Uterus (tissue), 4 donors: ENCODE results near the gene TMPRSS11A. TPM values are rescaled to one million over a fixed set of nuclear protein-coding genes. Genes with fewer than 3 reads are reported as not detected.

ENCODE experiments used
- DNase-seq, 2 donors: peaks; one replicate each; pipeline ENCODE4 v3.0.0-alpha.2; 2019 to 2020
- H3K27ac ChIP-seq, 2 donors: fragments of 200-600 bp; sonication (generic); 1 replicate in 1 of 2; 2 replicates in 1 of 2; pipeline ENCODE4 v1.5.1; 2016 to 2018
- H3K27me3 ChIP-seq, 2 donors: fragments of 200-600 bp; sonication (generic); one replicate each; pipeline ENCODE4 v1.5.1; 2018 to 2019; ENCODE audit warnings: control low read depth in 1 of 2
- H3K36me3 ChIP-seq, 2 donors: fragments of 200-600 bp; sonication (generic); one replicate each; pipeline ENCODE4 v1.5.1; 2019; ENCODE audit warnings: control low read depth in 1 of 2
- H3K4me1 ChIP-seq, 2 donors: fragments of 200-600 bp; sonication (generic); one replicate each; pipeline ENCODE4 v1.5.1; 2018 to 2019; ENCODE audit warnings: control low read depth in 1 of 2
- H3K4me3 ChIP-seq, 2 donors: fragments of 200-600 bp; sonication (generic); 1 replicate in 1 of 2; 2 replicates in 1 of 2; pipeline ENCODE4 v1.5.1; 2018 to 2019; ENCODE audit warnings: mild to moderate bottlenecking in 1 of 2
- H3K9me3 ChIP-seq, 2 donors: fragments of 200-600 bp; sonication (generic); one replicate each; pipeline ENCODE4 v1.5.1; 2019; ENCODE audit warnings: control low read depth in 1 of 2
- CTCF ChIP-seq, 4 experiments: fragments of 200-600 bp in 2 of 4; fragments of 450-650 bp in 2 of 4; sonication (generic) in 2 of 4; IDR thresholded peaks; one replicate each; pipeline ENCODE4 v1.5.1; 2016 to 2019; ENCODE audit warnings: antibody characterized with exemption in 4 of 4, mild to moderate bottlenecking in 2 of 4, moderate library complexity in 1 of 4
- POLR2A ChIP-seq, 2 donors: fragments of 450-650 bp; IDR thresholded peaks; one replicate each; pipeline ENCODE4 v1.6.1; 2016; ENCODE audit warnings: antibody characterized with exemption in 2 of 2, mild to moderate bottlenecking in 1 of 2, moderate library complexity in 1 of 2
- intact Hi-C: fragments of 100-400 bp; cut with DNase I; formaldehyde crosslinking; loops from one replicate; pipeline ENCODE4 v1.15.1; 2023; ENCODE audit warnings: low total_unique reads
- total RNA-seq, 4 donors: library from RNA; depleted of rRNA in 3 of 4; stranded (reverse); fragments of >200 nt in 3 of 4; gene quantifications; one replicate each; pipeline versions ENCODE4 v1.1.0 to v1.2.4, GENCODE V29; 2014 to 2023
- donor health status: DM: yes; HTN: yes; CAD: no.

Gene TMPRSS11A
- total RNA-seq, 4 donors from 2014 or later, result not detected

DNA sequence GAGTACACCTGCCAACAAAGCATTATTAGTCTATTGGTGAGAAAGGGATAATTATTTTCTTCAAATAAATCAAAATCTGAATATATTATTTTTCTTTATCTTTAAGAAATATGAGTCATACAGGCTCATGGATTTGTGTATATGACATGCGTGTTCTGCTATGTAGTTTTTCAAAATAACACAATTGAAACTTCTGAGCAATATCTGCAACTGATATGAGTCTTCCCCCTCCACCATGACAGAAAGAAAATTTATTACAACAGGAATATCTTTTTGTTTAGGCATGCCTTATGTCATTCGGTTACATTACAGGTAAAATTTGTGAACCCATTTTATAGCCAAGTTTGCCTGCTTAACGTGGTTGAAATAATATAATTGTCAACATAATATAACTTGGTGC is 32.0 kb downstream of the TMPRSS11A start:
- H3K27me3 ChIP-seq, result no peaks in the 10 kb centered on the region
- no peak overlapping the region for H3K4me3 ChIP-seq
- H3K4me1 ChIP-seq, result no peaks in the 10 kb centered on the region
- no peak for DNase-seq
- intact Hi-C loops, result no loop called here
- H3K27ac ChIP-seq, result no peak overlapping the region
- H3K36me3 ChIP-seq, result no peaks in the 10 kb centered on the region
- no peaks in the 10 kb centered on the region for H3K9me3 ChIP-seq
- TF ChIP-seq CTCF (IDR thresholded peaks at IDR 0.05) (no peak), POLR2A (IDR thresholded peaks at IDR 0.05) (no peak)

GRCh38 chr4:67929426-67929825 is 33.9 kb downstream of the TMPRSS11A start:
- TF ChIP-seq POLR2A (IDR thresholded peaks at IDR 0.05), result no peak
- no peak for TF ChIP-seq CTCF (IDR thresholded peaks at IDR 0.05)
- H3K36me3 ChIP-seq, result no peaks in the 10 kb centered on the region
- no peaks in the 10 kb centered on the region for H3K27me3 ChIP-seq
- H3K4me1 ChIP-seq, result no peaks in the 10 kb centered on the region
- no peaks in the 10 kb centered on the region for H3K9me3 ChIP-seq
- H3K4me3 ChIP-seq, result no peak overlapping the region
- no peak for DNase-seq
- H3K27ac ChIP-seq, result no peak overlapping the region
- intact Hi-C loops, result no loop called here

GRCh38 chr4:67928546-67928945 is 34.7 kb downstream of the TMPRSS11A start:
- Histone ChIP-seq H3K36me3 (no peaks in the 10 kb centered on the region), H3K9me3 (no peaks in the 10 kb centered on the region), H3K27ac (no peak overlapping the region), H3K4me3 (no peak overlapping the region), H3K27me3 (no peaks in the 10 kb centered on the region), H3K4me1 (no peaks in the 10 kb centered on the region)
- TF ChIP-seq CTCF (IDR thresholded peaks at IDR 0.05) (no peak), POLR2A (IDR thresholded peaks at IDR 0.05) (no peak)
- DNase-seq, result no peak
- intact Hi-C loops, result no loop called here

GRCh38 chr4:67927251-67927650 is 36.0 kb downstream of the TMPRSS11A start:
- intact Hi-C loops, result no loop called here
- H3K4me3 ChIP-seq, result no peak overlapping the region
- TF ChIP-seq POLR2A (IDR thresholded peaks at IDR 0.05), result no peak
- TF ChIP-seq CTCF (IDR thresholded peaks at IDR 0.05), result no peak
- no peaks in the 10 kb centered on the region for H3K36me3 ChIP-seq
- H3K9me3 ChIP-seq, result no peaks in the 10 kb centered on the region
- no peaks in the 10 kb centered on the region for H3K4me1 ChIP-seq
- no peak for DNase-seq
- H3K27ac ChIP-seq, result no peak overlapping the region
- no peaks in the 10 kb centered on the region for H3K27me3 ChIP-seq

- intact Hi-C loops, result no loop called here
- H3K4me1 ChIP-seq, result no peaks in the 10 kb centered on the region
- H3K4me3 ChIP-seq, result no peak overlapping the region
- TF ChIP-seq CTCF (IDR thresholded peaks at IDR 0.05), result no peak
- no peak for TF ChIP-seq POLR2A (IDR thresholded peaks at IDR 0.05)
- H3K36me3 ChIP-seq, result no peaks in the 10 kb centered on the region
- DNase-seq, result no peak
- H3K27ac ChIP-seq, result no peak overlapping the region
- H3K9me3 ChIP-seq, result no peaks in the 10 kb centered on the region
- H3K27me3 ChIP-seq, result no peaks in the 10 kb centered on the region
Measured at GRCh38 chr4:67926485-67926884, 36.8 kb downstream of the TMPRSS11A start.
